OCI-LY7 (cell line): ENCODE data around the gene UBC.

Experiments
- CTCF ChIP-seq: fragments of 200-600 bp; sonication (generic); conservative IDR thresholded peaks from 2 replicates; pipeline ENCODE4 v1.5.1; 2014; ENCODE audit warnings: mild to moderate bottlenecking, antibody characterized with exemption, low read length, moderate library complexity, mixed read lengths
- EZH2phosphoT487 ChIP-seq: fragments of 200-600 bp; sonication (generic); IDR thresholded peaks from 2 replicates; pipeline ENCODE4 v1.6.1; 2018; ENCODE audit warnings: low read depth, borderline replicate concordance, mild to moderate bottlenecking, mixed run types, antibody characterized with exemption, low read length, moderate library complexity, mixed read lengths

GRCh38 chr12:124883263-124884130 is 31.0 kb downstream of the UBC start:
- TF ChIP-seq CTCF (no peak), EZH2phosphoT487 (no peak)
